Lung microvascular endothelial cell (primary cell): Measurements from ENCODE around the gene UPK2. TPM values are rescaled to one million over a fixed set of nuclear protein-coding genes. Genes with fewer than 3 reads are reported as not detected.
"Not testable (repeated sequence)": the region's sequence is repeated elsewhere in the genome, so short reads cannot be mapped to it uniquely, and the experiment has no call there.

Experiments used
- DNase-seq, 2 donors: peaks; one replicate each; pipeline versions ENCODE4 v3.0.0 to v3.0.0-alpha.2; 2010; ENCODE audit warnings: low read depth in 2 of 2
- total RNA-seq: library from RNA; depleted of rRNA; stranded (reverse); fragments of >200 nt; gene quantifications from 2 replicates; pipeline ENCODE4 v1.2.1, GENCODE V29; 2014

The UPK2 gene
- total RNA-seq, 1 donor from 2014 or later: not detected

GRCh38 chr11:118984825-118985224, 28.7 kb downstream of the UPK2 start:
- no peak for DNase-seq

GRCh38 chr11:118988280-118988679, 32.2 kb downstream of the UPK2 start:
- no peak for DNase-seq

GRCh38 chr11:118991486-118992038, 35.5 kb downstream of the UPK2 start:
- not testable (repeated sequence) for DNase-seq

DNA sequence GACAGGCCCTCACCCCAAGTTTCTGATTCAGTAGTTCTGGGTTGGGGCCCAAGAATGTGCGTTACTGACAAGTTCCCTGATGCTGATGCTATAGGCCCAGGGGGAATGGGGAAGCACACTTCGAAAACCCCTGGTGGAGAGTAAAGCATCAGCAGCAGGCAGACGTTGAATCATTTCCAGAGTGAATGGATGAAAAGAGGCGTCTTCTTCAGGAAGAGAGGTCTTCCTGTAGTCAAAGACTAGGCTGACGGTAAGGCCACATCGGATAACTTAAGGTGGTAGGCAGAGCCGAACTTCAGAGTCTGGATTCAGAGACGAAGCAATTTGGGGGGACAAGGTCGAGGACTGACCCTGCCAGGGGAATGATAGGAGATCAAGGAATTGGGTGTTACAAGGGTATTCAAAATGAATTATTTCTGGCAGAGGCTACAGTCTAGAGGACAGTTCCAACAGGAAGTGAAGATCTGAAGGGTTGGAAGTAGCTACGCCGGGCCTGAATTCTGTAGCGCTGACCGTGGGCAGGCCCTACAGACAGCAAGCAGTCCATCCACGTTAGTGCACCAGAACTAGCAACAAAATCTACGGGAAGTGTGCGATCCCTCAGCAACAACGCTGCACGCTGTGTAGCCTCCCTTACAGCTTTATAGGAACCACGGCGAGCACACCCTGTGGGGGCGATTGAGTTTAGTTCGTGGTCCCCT, 41.0 kb downstream of the UPK2 start:
- peak; percentile 23 to 45 for DNase-seq

- DNase-seq: peak; percentile 86 to 88
These were observed 41.7 kb downstream of the UPK2 start, which contains the start of gene CENATAC for GRCh38 chr11:118997627-118998387. Gene CENATAC (plus strand): TSS chr11:118998138. CDS start chr11:118998198, 60 bp downstream.

- peak in 1 of 2 donors; percentile 28 for DNase-seq
These were observed 42.3 kb downstream of the UPK2 start for GRCh38 chr11:118998388-118998717.

DNA sequence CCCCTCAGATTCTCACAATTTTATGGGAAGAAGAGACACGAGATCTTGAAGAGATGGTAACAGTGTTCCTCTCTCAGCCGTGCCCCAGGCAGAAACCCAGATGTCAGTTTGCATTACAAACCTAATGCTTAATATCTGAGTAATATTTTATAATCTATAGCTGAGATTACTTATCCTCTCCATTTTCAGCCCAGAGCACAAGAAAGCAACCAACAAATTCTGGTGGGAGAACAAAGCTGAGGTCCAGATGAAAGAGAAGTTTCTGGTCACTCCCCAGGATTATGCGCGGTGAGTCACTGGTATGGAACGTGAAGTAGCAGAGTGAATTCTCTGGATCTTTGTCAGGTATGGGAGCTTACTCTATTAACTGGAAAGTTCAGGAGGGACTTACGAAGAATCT, 42.7 kb downstream of the UPK2 start:
- peak; percentile 33 to 55 for DNase-seq

DNA sequence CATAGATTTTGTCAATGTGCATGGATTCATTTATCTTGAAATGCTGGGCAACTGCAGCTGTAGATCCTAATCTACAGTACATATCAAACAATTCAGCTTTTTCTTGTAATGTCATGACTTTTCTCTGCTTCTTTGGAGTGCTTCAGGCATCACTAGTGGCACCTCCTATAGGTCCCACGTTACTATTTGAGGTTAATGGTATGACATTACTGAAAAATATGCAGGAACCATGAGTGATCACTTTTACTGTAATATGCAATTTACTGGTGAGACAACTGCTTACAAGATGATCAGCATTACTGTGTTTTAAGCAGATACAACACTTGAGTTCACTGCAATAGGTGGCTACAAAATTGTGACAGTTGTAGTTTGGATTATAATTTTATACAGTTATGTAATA, 44.8 kb downstream of the UPK2 start:
- DNase-seq: no peak

DNA sequence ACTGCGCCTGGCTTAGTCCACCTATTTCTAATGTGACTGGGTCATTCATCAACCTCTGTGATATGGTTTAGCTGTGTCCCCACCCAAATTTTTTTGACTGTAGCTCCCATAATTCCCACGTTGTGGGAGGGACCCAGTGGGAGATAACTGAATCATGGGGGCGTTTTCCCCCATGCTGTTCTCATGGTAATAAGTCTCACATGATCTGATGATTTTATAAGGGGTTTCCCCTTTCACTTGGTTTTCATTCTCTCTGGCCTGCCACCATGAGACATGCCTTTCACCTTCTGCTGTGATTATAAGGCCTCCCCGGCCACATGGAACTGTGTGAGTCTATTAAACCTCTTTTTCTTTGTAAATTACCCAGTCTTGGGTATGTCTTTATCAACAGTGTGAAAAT, 50.6 kb downstream of the UPK2 start:
- DNase-seq: no peak

Other genes with a start within 250 kb of the UPK2 start
- gene DDX6, start 165.1 kb upstream of the UPK2 start, total RNA-seq: 71.0 and 77.4 TPM in 2 replicates
- not detected in 2 replicates for gene CXCR5, start 72.4 kb upstream of the UPK2 start, total RNA-seq
- gene BCL9L, start 30.4 kb upstream of the UPK2 start, total RNA-seq: 4.6 and 5.9 TPM in 2 replicates
- not detected in 2 replicates for gene FOXR1, start 15.5 kb downstream of the UPK2 start, total RNA-seq
- 4.4 and 8.5 TPM in 2 replicates for gene CENATAC, start 41.8 kb downstream of the UPK2 start, total RNA-seq
- gene RPS25, start 62.0 kb downstream of the UPK2 start, total RNA-seq: 413 and 578 TPM in 2 replicates
- 73.2 and 89.8 TPM in 2 replicates for gene TRAPPC4, start 62.5 kb downstream of the UPK2 start, total RNA-seq
- 9.9 and 10.2 TPM in 2 replicates for gene SLC37A4, start 74.6 kb downstream of the UPK2 start, total RNA-seq
- 118 and 150 TPM in 2 replicates for gene HYOU1, start 100.9 kb downstream of the UPK2 start, total RNA-seq
- 17.0 and 23.4 TPM in 2 replicates for gene VPS11, start 111.5 kb downstream of the UPK2 start, total RNA-seq
- gene HMBS, start 128.6 kb downstream of the UPK2 start, total RNA-seq: 3.0 and 4.6 TPM in 2 replicates
- gene DPAGT1, start 145.6 kb downstream of the UPK2 start, total RNA-seq: 10.7 and 16.3 TPM in 2 replicates
- gene C2CD2L, start 151.0 kb downstream of the UPK2 start, total RNA-seq: 1.7 and 2.8 TPM in 2 replicates
- gene HINFP, start 165.3 kb downstream of the UPK2 start, total RNA-seq: 9.4 and 11.7 TPM in 2 replicates
- gene ABCG4, start 192.8 kb downstream of the UPK2 start, total RNA-seq: 0.22 TPM in 1 of 2 replicates, not detected in the other
- 9.8 and 11.1 TPM in 2 replicates for gene NLRX1, start 212.4 kb downstream of the UPK2 start, total RNA-seq
- not detected in 2 replicates for gene NHERF4, start 229.2 kb downstream of the UPK2 start, total RNA-seq